H9 (cell line): Measurements from ENCODE around the gene MLC1. TPM values are rescaled to one million over a fixed set of nuclear protein-coding genes. Genes with fewer than 3 reads are reported as not detected.

Source experiments
- DNase-seq: peaks from one replicate; pipeline ENCODE4 v3.0.0-alpha.2; 2017
- H2AFZ ChIP-seq: one replicate; pipeline ENCODE4 v1.6.1; 2013; ENCODE audit warnings: mild to moderate bottlenecking, low read length, control low read depth, moderate library complexity
- H2AK5ac ChIP-seq: 2 replicates; pipeline ENCODE4 v1.6.1; 2013; ENCODE audit warnings: low read length, control low read depth, mixed read lengths; ENCODE audit not compliant: insufficient read length
- H2BK120ac ChIP-seq: one replicate; pipeline ENCODE4 v1.6.1; 2013; ENCODE audit warnings: low read depth, mild to moderate bottlenecking, low read length, control low read depth, inconsistent platforms; ENCODE audit not compliant: poor library complexity, severe bottlenecking
- H2BK12ac ChIP-seq: 2 replicates; pipeline ENCODE4 v1.6.1; 2013; ENCODE audit warnings: low read length, control low read depth, mixed read lengths, low read depth; ENCODE audit not compliant: insufficient read length
- H2BK15ac ChIP-seq: 2 replicates; pipeline ENCODE4 v1.6.1; 2013; ENCODE audit warnings: low read depth, low read length, control low read depth
- H2BK20ac ChIP-seq: one replicate; pipeline ENCODE4 v1.6.1; 2013; ENCODE audit warnings: low read depth, mild to moderate bottlenecking, low read length, control low read depth, inconsistent platforms; ENCODE audit not compliant: poor library complexity, severe bottlenecking
- H2BK5ac ChIP-seq: 2 replicates; pipeline ENCODE4 v1.6.1; 2013; ENCODE audit warnings: low read length, control low read depth, mixed read lengths; ENCODE audit not compliant: insufficient read length
- H3K14ac ChIP-seq: 2 replicates; pipeline ENCODE4 v1.6.1; 2013; ENCODE audit warnings: low read length, control low read depth; ENCODE audit not compliant: insufficient read depth
- H3K18ac ChIP-seq: 2 replicates; pipeline ENCODE4 v1.6.1; 2013; ENCODE audit warnings: low read depth, mild to moderate bottlenecking, mixed read lengths, low read length, control low read depth; ENCODE audit not compliant: insufficient read length
- H3K23ac ChIP-seq: 2 replicates; pipeline ENCODE4 v1.6.1; 2013; ENCODE audit warnings: low read length, control low read depth, mixed read lengths, low read depth; ENCODE audit not compliant: insufficient read length
- H3K23me2 ChIP-seq: 2 replicates; pipeline ENCODE4 v1.6.1; 2013; ENCODE audit warnings: low read depth, mild to moderate bottlenecking, mixed read lengths, low read length, control low read depth; ENCODE audit not compliant: insufficient read length, poor library complexity, severe bottlenecking
- H3K27ac ChIP-seq: 2 replicates; pipeline ENCODE4 v1.5.1; 2013; ENCODE audit warnings: low read length, control low read depth, mixed read lengths, low read depth; ENCODE audit not compliant: insufficient read length
- H3K27me3 ChIP-seq: 2 replicates; pipeline ENCODE4 v1.6.1; 2013; ENCODE audit warnings: low read length, control low read depth, inconsistent platforms; ENCODE audit not compliant: insufficient read depth
- H3K4ac ChIP-seq: 2 replicates; pipeline ENCODE4 v1.6.1; 2013; ENCODE audit warnings: low read depth, mild to moderate bottlenecking, control low read depth, inconsistent platforms, low read length, moderate library complexity
- H3K4me1 ChIP-seq: 2 replicates; pipeline ENCODE4 v1.6.1; 2013; ENCODE audit warnings: low read length, control low read depth, inconsistent platforms; ENCODE audit not compliant: insufficient read depth
- H3K4me2 ChIP-seq: 2 replicates; pipeline ENCODE4 v1.6.1; 2013; ENCODE audit warnings: low read length, control low read depth, mixed read lengths; ENCODE audit not compliant: insufficient read length, insufficient read depth
- H3K56ac ChIP-seq: 2 replicates; pipeline ENCODE4 v1.6.1; 2013; ENCODE audit warnings: low read depth, mild to moderate bottlenecking, mixed read lengths, low read length, control low read depth; ENCODE audit not compliant: insufficient read length
- H3K79me1 ChIP-seq: 2 replicates; pipeline ENCODE4 v1.6.1; 2013; ENCODE audit warnings: low read depth, mild to moderate bottlenecking, moderate library complexity, low read length, control low read depth, inconsistent platforms; ENCODE audit not compliant: insufficient read depth, poor library complexity, severe bottlenecking
- H3K79me2 ChIP-seq: 2 replicates; pipeline ENCODE4 v1.6.1; 2013; ENCODE audit warnings: low read length, control low read depth, inconsistent platforms; ENCODE audit not compliant: insufficient read depth
- H3K9ac ChIP-seq: 2 replicates; pipeline ENCODE4 v1.6.1; 2013; ENCODE audit warnings: low read length, control low read depth, mixed read lengths; ENCODE audit not compliant: insufficient read length; ENCODE audit errors: extremely low read depth
- H3K9me3 ChIP-seq: one replicate; pipeline ENCODE4 v1.6.1; 2013; ENCODE audit warnings: low read depth, low read length, inconsistent platforms; ENCODE audit not compliant: control insufficient read depth
- H3T11ph ChIP-seq: one replicate; pipeline ENCODE4 v1.6.1; 2013; ENCODE audit warnings: mild to moderate bottlenecking, low read length, control low read depth, inconsistent platforms
- H4K20me1 ChIP-seq: one replicate; pipeline ENCODE4 v1.6.1; 2013; ENCODE audit not compliant: control insufficient read depth, insufficient read length, insufficient read depth
- H4K5ac ChIP-seq: 2 replicates; pipeline ENCODE4 v1.6.1; 2013; ENCODE audit warnings: low read depth, mild to moderate bottlenecking, mixed read lengths, low read length, control low read depth; ENCODE audit not compliant: insufficient read length
- H4K8ac ChIP-seq: replicated peaks from 2 replicates; pipeline ENCODE4 v1.6.1; 2013; ENCODE audit warnings: low read length, control low read depth, mixed read lengths, low read depth; ENCODE audit not compliant: insufficient read length
- H4K91ac ChIP-seq: 2 replicates; pipeline ENCODE4 v1.6.1; 2013; ENCODE audit warnings: low read depth, mild to moderate bottlenecking, moderate library complexity, mixed read lengths, low read length, control low read depth; ENCODE audit not compliant: insufficient read length
- H3K27ac Mint-ChIP-seq, 3 experiments: 2 replicates in 2 of 3; 3 replicates in 1 of 3; pipeline ENCODE4 v1.8.0; 2020 to 2021; ENCODE audit warnings: mixed read lengths in 3 of 3, mild to moderate bottlenecking in 1 of 3, moderate library complexity in 1 of 3
- H3K27me3 Mint-ChIP-seq: 2 replicates; pipeline ENCODE4 v1.8.0; 2021; ENCODE audit warnings: low read depth, mild to moderate bottlenecking, moderate library complexity, mixed read lengths
- H3K36me3 Mint-ChIP-seq, 3 experiments: 2 replicates in 2 of 3; 3 replicates in 1 of 3; pipeline ENCODE4 v1.8.0; 2020 to 2021; ENCODE audit warnings: low read depth in 3 of 3, mixed read lengths in 3 of 3; ENCODE audit not compliant: insufficient read depth in 1 of 3
- H3K4me1 Mint-ChIP-seq, 2 experiments: 2 replicates each; pipeline ENCODE4 v1.8.0; 2020; ENCODE audit warnings: mixed read lengths in 2 of 2
- H3K4me3 Mint-ChIP-seq, 2 experiments: 2 replicates in 1 of 2; 3 replicates in 1 of 2; pipeline ENCODE4 v1.8.0; 2020 to 2021; ENCODE audit warnings: mild to moderate bottlenecking in 2 of 2, mixed read lengths in 2 of 2, moderate library complexity in 1 of 2
- H3K9me3 Mint-ChIP-seq, 2 experiments: 2 replicates in 1 of 2; 3 replicates in 1 of 2; pipeline ENCODE4 v1.8.0; 2020; ENCODE audit warnings: mild to moderate bottlenecking in 2 of 2, mixed read lengths in 2 of 2, moderate library complexity in 1 of 2
- WGBS: extraction: QIAGEN DNeasy Blood & Tissue Kit; methylation state at CpG from one replicate; pipeline ENCODE4 v1.1.7; 2013; ENCODE audit warnings: missing lambda C conversion rate, low lambda C conversion rate, mixed read lengths; ENCODE audit not compliant: insufficient read length; ENCODE audit errors: extremely low coverage; 5-methylcytosine and 5-hydroxymethylcytosine counted together
- total RNA-seq: library from RNA; stranded (reverse); gene quantifications from 2 replicates; pipeline ENCODE4 v1.2.1, GENCODE V29; 2021
- TF ChIP-seq, protein P1 (sequence below): fragments of 200-600 bp; sonication (generic); conservative IDR thresholded peaks from 3 replicates; pipeline ENCODE4 v1.8.0; 2021; ENCODE audit warnings: antibody characterized with exemption, mild to moderate bottlenecking

Gene MLC1
- total RNA-seq, 1 experiment from 2014 or later: not detected

DNA sequence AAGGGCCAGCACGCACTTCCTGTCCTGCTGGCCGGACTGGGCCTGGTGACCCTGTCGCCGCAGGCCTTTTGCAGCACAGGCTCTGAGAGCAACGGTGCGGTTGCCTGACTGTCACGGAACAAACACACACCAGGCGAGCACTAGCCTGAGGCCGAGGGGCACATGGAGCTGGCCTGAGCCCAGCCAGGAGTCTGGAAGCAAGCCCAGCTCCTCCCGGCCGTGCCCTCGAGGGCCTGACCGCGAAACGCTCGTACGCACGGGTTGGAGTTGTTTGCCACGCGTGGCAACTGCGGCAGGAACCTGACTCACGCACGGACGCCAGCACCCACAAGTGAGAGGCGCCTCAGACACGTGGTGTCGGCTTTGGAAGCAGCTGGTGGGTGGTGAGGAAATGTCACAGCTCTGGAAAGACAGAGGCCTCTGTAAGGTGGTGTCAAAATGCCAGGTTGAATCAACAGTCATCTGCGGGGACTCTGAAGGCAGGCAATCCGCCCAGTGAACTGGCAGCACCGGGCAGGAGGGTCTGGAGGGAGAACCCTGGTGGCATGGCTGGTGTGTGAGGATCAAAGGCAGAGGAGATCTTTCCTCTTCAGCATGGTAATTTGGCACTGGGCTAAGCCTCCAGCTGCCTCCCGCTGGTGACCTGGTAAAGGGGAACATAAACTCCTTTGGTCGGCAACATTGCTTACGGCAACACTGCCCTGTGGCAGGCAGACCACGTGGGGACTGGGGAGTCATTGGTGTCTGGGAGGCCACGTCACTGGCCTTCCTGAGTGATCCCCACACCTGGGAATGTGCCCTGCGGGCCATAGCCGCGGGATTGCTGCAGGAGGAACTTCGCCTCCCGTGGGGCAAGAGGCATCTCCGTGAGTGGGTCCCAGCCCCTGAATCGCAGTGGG is 57.3 kb downstream of the MLC1 start:
- Histone ChIP-seq H4K20me1 (no peaks in the 10 kb centered on the region), H3K23ac (no peak overlapping the region), H3K27ac (no peak overlapping the region), H2BK15ac (no peak overlapping the region), H2BK20ac (no peak overlapping the region), H2BK12ac (no peak overlapping the region), H3K9me3 (no peaks in the 10 kb centered on the region), H2AFZ (no peak overlapping the region), H3K4me2 (no peak overlapping the region), H2AK5ac (no peak overlapping the region), H2BK120ac (no peak overlapping the region), H3K9ac (no peak overlapping the region), H3K4me1 (no peaks in the 10 kb centered on the region), H3T11ph (no peak overlapping the region), H3K79me1 (no peaks in the 10 kb centered on the region), H3K14ac (no peak overlapping the region), H4K91ac (no peak overlapping the region), H4K5ac (no peak overlapping the region), H3K27me3 (peaks cover 2% of the 10 kb centered on the region; the same call in 1 of the 2 replicates), H3K79me2 (no peaks in the 10 kb centered on the region), H2BK5ac (no peak overlapping the region), H3K18ac (no peak overlapping the region), H3K4ac (no peak overlapping the region), H3K56ac (no peak overlapping the region), H4K8ac (no peak overlapping the region), H3K23me2 (peaks cover 4% of the 10 kb centered on the region)
- WGBS: no CpG with 5 or more reads among the region's 42 CpGs
- TF ChIP-seq, protein P1, sequence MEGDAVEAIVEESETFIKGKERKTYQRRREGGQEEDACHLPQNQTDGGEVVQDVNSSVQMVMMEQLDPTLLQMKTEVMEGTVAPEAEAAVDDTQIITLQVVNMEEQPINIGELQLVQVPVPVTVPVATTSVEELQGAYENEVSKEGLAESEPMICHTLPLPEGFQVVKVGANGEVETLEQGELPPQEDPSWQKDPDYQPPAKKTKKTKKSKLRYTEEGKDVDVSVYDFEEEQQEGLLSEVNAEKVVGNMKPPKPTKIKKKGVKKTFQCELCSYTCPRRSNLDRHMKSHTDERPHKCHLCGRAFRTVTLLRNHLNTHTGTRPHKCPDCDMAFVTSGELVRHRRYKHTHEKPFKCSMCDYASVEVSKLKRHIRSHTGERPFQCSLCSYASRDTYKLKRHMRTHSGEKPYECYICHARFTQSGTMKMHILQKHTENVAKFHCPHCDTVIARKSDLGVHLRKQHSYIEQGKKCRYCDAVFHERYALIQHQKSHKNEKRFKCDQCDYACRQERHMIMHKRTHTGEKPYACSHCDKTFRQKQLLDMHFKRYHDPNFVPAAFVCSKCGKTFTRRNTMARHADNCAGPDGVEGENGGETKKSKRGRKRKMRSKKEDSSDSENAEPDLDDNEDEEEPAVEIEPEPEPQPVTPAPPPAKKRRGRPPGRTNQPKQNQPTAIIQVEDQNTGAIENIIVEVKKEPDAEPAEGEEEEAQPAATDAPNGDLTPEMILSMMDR: no peak
- Mint-ChIP-seq H3K36me3 (no peaks in the 10 kb centered on the region), H3K27me3 (peaks cover 48% of the 10 kb centered on the region), H3K4me3 (no peak overlapping the region), H3K27ac (no peak overlapping the region), H3K4me1 (no peaks in the 10 kb centered on the region), H3K9me3 (no peaks in the 10 kb centered on the region)
- DNase-seq: peak; percentile 22
